Measurements from ENCODE around the gene IGFBP6. TPM values are rescaled to one million over a fixed set of nuclear protein-coding genes. Genes with fewer than 3 reads are reported as not detected.

IGFBP6 gene
- total RNA-seq, 1 donor from 2014 or later: 20.8 TPM

DNA sequence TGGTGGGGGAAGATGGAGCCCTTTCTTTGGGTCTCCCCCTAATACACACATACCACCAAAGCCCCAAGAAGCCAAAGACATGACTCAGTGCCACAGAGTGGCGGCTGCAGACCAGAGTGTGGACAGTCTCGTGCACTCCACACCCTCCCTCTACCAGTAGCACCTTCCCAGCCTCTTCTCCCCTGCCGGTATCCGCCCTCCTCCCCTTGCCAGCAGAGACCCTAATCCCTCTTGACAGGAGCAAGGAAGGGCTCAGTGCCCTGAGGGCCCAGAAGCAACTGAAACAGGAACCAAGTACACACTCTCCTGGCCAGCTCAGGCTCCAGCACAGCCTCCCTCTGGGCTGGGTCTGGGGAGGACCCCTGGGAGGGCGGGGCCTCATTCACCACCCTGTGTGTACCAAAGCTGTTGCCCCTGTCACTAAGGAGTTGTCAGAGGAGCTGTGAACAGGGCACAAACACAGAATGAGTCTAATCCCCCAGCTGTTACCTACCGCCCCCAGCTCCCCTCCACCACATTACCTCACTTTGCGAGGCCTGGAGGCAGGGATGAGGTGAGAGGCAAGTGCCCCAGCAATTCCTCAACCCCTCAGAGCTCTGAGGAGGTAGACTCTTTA is 26.5 kb upstream of the IGFBP6 start:
- Mint-ChIP-seq H3K27ac (ENCODE audit: unreplicated experiment) (peak overlapping the region; percentile 12), H3K27me3 (ENCODE audit: low read depth, unreplicated experiment) (no peaks in the 10 kb centered on the region), H3K4me1 (ENCODE audit: low read depth, unreplicated experiment) (peaks cover 34% of the 10 kb centered on the region), H3K4me3 (ENCODE audit: unreplicated experiment) (no peak overlapping the region), H3K9me3 (ENCODE audit: unreplicated experiment) (no peaks in the 10 kb centered on the region), H3K36me3 (ENCODE audit: low read depth, unreplicated experiment) (peaks cover 52% of the 10 kb centered on the region)
- Histone ChIP-seq H2AFZ (ENCODE audit: low read depth, low read length) (no peak overlapping the region), H3K79me2 (ENCODE audit: insufficient read depth, low read length) (peaks cover 8% of the 10 kb centered on the region), H3K9ac (ENCODE audit: low read length) (no peak overlapping the region), H3K9me3 (ENCODE audit: insufficient read depth, low read depth, low read length) (no peaks in the 10 kb centered on the region), H3K4me2 (ENCODE audit: low read length) (peak overlapping the region; percentile 45), H4K20me1 (ENCODE audit: insufficient read depth, low read length) (peaks cover 5% of the 10 kb centered on the region), H3K4me1 (ENCODE audit: insufficient read depth, low read length) (peaks cover 51% of the 10 kb centered on the region), H3K4me3 (ENCODE audit: insufficient read depth, low read depth, low read length) (no peak overlapping the region), H3K27ac (ENCODE audit: low read depth, low read length) (no peak overlapping the region), H3K36me3 (ENCODE audit: insufficient read depth, low read length) (peaks cover 28% of the 10 kb centered on the region), H3K27me3 (ENCODE audit: insufficient read depth, low read length) (no peaks in the 10 kb centered on the region)
- FAIRE-seq: no peak
- no peak for DNase-seq (ENCODE audit: low read depth)
- TF ChIP-seq EZH2 (IDR thresholded peaks at IDR 0.05; ENCODE audit: insufficient read depth, low read length): no peak
- TF ChIP-seq, protein P1, sequence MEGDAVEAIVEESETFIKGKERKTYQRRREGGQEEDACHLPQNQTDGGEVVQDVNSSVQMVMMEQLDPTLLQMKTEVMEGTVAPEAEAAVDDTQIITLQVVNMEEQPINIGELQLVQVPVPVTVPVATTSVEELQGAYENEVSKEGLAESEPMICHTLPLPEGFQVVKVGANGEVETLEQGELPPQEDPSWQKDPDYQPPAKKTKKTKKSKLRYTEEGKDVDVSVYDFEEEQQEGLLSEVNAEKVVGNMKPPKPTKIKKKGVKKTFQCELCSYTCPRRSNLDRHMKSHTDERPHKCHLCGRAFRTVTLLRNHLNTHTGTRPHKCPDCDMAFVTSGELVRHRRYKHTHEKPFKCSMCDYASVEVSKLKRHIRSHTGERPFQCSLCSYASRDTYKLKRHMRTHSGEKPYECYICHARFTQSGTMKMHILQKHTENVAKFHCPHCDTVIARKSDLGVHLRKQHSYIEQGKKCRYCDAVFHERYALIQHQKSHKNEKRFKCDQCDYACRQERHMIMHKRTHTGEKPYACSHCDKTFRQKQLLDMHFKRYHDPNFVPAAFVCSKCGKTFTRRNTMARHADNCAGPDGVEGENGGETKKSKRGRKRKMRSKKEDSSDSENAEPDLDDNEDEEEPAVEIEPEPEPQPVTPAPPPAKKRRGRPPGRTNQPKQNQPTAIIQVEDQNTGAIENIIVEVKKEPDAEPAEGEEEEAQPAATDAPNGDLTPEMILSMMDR (IDR thresholded peaks at IDR 0.05; ENCODE audit: insufficient read depth, low read depth, low read length): no peak

GRCh38 chr12:53071591-53072551 is 25.6 kb upstream of the IGFBP6 start:
- peak overlapping the region; percentile 69 for H3K4me3 Mint-ChIP-seq (ENCODE audit: unreplicated experiment)
- TF ChIP-seq EZH2 (IDR thresholded peaks at IDR 0.05; ENCODE audit: insufficient read depth, low read length): no peak
- TF ChIP-seq, protein P1 (IDR thresholded peaks at IDR 0.05; ENCODE audit: insufficient read depth, low read depth, low read length): no peak
- no peak overlapping the region for H3K4me3 ChIP-seq (ENCODE audit: insufficient read depth, low read depth, low read length)
- peaks cover 32% of the 10 kb centered on the region for H3K4me1 Mint-ChIP-seq (ENCODE audit: low read depth, unreplicated experiment)
- H3K27me3 ChIP-seq (ENCODE audit: insufficient read depth, low read length): no peaks in the 10 kb centered on the region
- H3K9me3 ChIP-seq (ENCODE audit: insufficient read depth, low read depth, low read length): no peaks in the 10 kb centered on the region
- H3K4me2 ChIP-seq (ENCODE audit: low read length): peak overlapping the region; percentile 53
- no peak overlapping the region for H2AFZ ChIP-seq (ENCODE audit: low read depth, low read length)
- H3K36me3 Mint-ChIP-seq (ENCODE audit: low read depth, unreplicated experiment): peaks cover 57% of the 10 kb centered on the region
- H3K4me1 ChIP-seq (ENCODE audit: insufficient read depth, low read length): peaks cover 42% of the 10 kb centered on the region
- H3K27ac ChIP-seq (ENCODE audit: low read depth, low read length): no peak overlapping the region
- peak; percentile 49 for DNase-seq (ENCODE audit: low read depth)
- H4K20me1 ChIP-seq (ENCODE audit: insufficient read depth, low read length): peaks cover 5% of the 10 kb centered on the region
- peak overlapping the region; percentile 26 for H3K9ac ChIP-seq (ENCODE audit: low read length)
- FAIRE-seq: no peak
- H3K27ac Mint-ChIP-seq (ENCODE audit: unreplicated experiment): no peak overlapping the region
- no peaks in the 10 kb centered on the region for H3K9me3 Mint-ChIP-seq (ENCODE audit: unreplicated experiment)
- H3K36me3 ChIP-seq (ENCODE audit: insufficient read depth, low read length): peaks cover 33% of the 10 kb centered on the region
- H3K79me2 ChIP-seq (ENCODE audit: insufficient read depth, low read length): peaks cover 9% of the 10 kb centered on the region
- no peaks in the 10 kb centered on the region for H3K27me3 Mint-ChIP-seq (ENCODE audit: low read depth, unreplicated experiment)

All from astrocyte (in vitro differentiated cells and primary cell).